NCI-H1417 treated with DMSO at 0.1 percent for 48 hours (cell line): ENCODE measurements around the gene RTRAF.

Source experiments
- DNase-seq: peaks from one replicate; lab custom pipeline; 2025; lab: John Stamatoyannopoulos, UW

Gene RTRAF

DNA sequence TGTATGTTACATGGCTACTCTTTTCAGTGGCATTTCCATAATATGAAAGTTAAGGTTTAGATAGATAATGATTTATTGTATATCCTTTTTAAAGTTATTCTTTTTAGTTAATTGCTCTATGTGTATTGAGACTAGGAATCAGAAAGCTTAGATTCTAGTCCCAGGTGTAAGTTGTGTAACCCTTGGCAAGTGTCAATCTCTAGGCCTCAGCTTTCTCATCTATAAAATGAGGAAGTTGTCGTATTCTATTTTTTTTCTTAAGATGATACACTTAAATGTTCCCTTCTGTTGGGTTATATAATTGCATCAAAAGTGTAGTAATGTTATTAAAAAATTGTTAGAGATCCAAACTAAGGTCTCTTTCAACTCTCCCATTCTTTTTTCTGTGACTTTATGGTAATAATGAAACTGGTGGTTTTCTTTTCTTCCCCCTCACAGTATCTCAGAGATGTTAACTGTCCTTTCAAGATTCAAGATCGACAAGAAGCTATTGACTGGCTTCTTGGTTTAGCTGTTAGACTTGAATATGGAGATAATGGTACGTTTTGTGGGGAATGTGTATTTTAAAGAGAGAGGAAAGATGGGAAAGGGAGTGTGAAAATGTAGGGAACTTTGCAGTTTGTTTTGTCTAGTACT lies 4.1 kb downstream of the RTRAF start:
- no peak for DNase-seq

DNA sequence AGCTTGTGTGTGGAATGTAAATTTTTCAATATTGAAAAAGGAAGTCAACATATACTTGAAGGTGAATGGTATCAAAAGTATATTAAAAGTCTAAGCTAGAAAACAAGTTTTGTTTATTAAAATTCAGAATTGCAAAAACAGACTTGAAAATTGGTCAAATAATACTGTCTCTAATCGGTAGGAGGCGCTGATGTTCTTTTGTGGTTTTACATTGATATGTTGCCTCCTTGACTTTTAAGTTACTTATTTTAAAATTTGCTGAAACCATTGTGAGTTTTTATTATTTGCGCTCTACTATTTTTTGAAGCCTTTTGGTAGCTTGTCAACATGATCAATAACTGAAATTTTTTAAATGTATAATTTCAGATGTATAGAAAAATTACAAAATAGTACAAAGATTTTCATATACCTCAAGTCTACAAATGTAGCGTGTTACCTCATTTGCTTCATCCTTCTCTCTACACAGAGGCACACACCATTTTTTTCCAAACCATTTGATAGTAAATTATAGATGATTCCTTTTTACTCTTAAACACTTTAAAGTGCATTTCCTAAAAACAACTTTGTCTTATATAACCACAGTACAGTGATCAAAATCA lies 6.9 kb downstream of the RTRAF start:
- DNase-seq: no peak

DNA sequence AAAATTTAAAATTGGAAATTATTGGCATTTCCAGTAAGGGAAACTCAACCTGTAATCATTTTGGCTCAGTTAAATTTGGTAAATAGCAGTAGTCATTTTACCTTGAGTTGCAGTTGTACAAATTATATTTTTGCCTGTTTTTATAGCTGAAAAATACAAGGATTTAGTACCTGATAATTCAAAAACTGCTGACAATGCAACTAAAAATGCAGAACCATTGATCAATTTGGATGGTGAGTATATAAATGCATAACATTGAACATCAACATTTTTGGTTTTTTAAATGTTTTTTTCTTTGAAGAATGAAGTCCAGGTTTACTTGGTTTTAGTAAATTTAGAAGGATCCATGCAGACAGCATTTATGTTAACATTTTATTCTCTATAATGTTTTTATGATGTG lies 9.0 kb downstream of the RTRAF start:
- DNase-seq: no peak

DNA sequence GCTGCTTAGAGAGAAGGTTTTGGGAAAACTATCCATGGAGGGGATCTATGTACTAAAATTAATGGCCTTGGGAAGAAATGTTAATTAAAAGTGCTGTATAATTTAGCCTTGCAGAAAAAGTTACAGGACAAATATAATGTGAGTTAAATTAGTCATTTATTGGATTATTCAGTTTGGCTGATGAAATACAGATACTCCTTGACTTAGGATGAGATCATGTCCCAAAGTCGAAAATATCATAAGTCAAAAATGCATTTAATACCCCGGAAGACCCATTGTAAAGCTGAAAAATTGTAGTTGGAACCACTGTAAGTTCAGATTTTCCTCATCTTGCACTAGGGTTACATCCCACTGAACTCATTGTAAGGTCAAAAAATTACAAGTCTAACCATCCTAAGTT lies 9.7 kb downstream of the RTRAF start:
- DNase-seq: no peak

DNA sequence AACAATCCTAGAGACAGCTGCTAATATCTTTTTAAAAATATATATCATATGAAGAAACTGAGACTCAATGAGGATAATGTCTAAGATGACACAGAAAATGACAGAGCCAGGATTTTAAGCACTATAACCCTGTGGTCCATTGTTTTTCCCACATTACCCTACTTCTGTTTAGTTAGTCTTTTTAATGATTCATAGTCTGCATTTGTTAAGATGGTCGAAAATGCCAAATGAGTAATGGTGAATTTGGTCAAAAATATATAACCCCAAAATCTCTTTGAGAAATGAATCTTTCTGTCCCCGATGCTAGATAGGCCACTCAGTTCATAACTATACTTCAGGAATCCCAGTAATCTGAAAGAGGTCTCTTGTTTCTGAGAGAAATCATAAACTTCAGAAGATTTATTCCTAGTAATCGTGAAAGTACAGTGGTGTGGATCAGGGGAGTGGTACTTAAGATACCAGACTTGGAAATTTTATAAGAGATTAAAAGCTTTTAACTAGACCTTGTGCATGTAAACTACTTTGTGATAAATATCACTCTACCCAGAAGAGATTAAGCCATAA lies 10.8 kb downstream of the RTRAF start:
- no peak for DNase-seq

DNA sequence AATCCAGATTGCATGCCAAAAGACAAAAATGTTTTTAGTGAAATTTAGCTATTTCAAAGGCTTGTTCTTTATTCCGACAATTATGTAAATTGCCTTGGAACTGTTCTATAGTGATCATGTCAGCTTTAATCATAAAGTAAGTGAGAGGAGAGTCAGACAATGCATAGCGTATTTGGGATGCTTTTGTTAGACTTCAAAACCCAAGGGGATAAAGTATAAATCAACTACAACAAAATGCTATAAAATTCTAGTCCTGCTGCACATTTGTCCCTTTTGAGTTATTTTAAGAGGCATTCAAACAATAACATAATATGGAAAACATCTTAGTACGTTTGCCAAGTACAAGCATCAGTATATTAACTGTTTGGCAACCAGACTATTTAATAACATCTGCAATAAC lies 11.3 kb downstream of the RTRAF start:
- no peak for DNase-seq

DNA sequence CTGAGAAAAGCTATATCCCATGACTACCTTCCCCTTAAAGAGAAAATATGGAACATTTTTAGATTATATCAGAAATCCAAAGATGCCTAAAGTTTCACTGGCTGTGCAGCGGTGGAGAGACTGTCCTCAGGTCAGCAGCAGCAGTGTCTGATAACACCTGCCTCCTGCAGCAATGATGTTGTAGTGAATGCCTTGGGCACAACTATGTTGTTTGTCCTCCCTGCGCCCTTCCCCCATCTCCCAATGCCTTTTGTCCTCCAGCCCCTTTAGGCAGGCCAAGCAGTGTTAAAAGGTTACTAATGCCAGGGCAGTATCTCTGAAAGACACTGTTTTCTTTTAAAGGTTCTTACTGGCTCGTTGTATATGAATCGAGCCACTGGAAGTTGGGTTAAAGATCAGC lies 13.2 kb downstream of the RTRAF start:
- DNase-seq: no peak

DNA sequence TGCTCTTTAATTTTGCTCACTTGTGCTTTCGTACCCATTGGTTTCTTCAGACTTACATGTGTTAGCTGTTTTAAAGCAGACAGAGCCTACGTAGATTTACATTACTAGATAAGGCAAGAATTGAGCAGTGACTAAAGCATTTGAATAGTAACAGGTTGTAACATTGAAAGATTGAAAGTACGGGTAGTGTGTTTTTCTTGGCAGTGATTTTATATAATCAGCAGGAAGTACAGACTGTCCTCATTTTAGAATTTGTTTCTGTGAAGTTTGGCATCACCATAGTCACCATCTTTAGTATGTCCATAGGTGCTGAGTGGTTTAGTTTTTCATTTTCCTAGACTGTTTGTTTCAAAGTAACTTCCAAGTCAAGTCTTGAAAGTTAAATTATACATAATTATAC lies 14.0 kb downstream of the RTRAF start:
- no peak for DNase-seq

DNA sequence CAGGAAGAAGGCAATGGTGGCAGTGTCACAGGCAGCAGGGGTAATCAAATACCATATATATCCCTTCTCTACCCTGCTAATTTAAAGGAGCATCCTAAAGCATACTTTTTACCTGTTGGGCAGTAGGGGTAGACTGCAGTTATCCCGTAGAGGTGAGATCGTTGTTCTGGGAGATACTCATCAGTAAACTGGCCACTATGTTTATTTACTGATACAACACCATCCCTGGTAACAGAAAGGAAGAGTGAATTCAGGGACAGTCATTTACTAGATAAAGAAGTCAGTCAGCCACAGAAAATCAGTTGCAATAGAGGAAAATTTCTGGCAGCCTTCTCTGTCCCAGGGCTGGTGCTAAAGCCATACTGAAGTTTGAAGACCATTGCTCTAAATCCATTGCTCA lies 16.3 kb downstream of the RTRAF start:
- DNase-seq: no peak

DNA sequence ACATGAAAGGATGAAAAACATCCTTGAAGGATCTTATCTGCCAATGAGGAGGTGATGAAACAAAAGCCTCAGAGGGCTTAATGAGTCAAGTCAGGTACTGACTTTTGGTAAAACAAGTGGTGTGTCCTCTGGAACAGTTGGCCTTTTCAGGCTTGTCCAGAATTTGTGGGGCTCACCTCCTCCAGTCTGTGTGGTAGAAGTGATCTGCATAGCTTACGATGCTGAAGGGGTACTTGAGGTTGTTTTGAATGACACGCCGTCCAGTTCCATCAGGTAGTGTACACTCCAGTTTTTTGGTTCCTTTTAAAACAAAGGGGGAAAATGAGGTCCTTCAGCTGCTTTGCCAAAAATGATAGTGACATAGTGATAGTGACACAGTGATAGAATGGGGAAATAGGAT lies 17.0 kb downstream of the RTRAF start:
- DNase-seq: no peak

DNA sequence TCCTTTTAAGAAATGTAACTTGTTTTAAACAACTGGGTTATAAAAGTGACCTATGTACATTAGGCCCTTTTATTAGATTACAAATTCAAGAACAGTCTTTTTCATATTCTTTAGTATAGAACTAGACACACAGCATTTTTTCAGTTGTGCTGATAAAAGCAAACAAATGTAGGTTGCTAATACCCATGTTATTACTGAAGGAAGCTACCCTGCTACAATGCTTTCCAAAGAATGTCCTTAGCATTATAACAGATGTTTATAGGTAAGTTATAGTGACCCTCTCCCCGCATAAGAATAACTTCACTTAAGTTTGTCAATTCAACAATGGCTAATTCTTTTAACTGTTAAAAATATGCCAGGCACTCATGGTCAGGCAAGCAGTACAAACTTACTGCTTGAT lies 17.9 kb downstream of the RTRAF start:
- no peak for DNase-seq

DNA sequence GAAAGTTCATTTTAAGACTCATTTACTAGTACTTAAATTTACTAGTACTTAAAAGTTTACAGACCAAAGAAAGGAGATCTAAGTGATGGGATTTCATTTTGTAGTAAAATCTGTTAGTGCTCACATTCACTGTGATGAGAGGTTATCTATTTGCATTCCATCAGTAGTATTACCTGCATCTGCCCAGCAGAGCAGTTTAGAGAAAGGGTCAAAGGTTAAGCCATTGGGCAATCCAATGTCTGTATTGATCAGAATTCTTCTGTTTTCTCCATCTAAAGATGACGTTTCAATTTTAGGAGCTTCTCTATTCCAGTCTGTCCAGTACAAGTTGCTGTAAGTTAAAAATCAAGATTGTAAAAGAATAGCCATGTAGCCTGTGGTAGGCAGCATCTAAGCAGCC lies 18.3 kb downstream of the RTRAF start:
- no peak for DNase-seq

DNA sequence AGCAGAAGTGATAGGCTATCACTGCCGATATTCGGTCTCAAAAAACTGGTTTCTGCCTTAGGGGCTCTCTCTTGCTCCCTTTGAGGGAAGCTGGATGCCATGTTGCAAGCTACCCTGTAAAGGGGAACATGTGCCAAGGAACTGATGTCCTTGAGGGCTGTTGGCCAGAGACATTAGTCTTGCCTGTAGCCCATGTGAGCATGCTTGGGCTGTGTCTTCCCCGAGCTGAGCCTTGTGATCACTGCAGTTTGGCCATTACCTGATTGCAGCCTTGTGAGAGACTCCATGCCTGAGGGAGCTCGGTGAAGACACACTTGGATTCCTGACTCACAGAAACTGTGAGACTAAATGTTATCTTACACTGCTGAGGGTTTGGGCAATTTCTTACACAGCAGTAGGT lies 18.8 kb downstream of the RTRAF start:
- DNase-seq: no peak

DNA sequence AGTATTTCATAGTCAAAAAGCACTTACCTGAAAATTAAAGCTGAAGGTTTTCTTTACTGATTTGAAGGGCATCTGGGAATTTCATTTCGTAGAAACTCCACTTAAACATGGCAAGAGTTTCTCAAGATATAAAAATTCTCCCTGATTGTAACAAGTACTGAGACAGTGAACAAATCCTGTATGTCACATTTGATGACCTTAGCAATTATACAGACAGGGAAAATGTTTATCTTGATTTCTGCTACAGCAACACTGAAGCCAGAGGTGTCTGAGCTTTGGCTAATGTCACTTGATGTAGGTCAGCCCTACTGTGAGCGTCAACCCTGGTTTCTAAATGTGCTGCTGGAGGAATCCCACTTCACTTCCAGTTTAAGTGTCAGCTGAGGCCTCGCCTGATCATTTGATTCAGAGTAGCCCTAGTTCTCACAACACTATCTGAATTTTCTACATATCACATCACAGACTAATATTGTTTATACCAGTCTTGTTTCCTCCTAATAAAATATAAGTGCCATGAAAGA lies 20.9 kb downstream of the RTRAF start:
- DNase-seq: no peak

DNA sequence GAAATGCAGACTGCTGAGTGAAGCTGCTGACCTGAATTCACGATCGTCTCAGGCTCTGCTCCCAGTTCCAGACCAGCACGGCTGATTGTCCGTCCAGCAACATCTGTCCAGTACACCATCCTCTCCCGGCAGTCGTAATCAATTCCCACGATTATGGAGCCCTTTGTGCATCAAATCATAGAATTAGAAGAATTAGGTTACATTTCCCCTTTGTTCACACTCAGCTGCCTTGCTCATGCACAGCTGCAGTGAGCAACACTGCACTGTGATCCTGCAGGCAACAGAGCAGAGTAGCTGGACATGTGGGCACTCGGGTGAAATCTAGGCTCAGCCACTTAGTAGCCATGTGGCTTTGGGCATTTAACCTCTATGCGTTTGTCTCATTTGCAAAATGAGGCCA lies 22.2 kb downstream of the RTRAF start:
- no peak for DNase-seq

DNA sequence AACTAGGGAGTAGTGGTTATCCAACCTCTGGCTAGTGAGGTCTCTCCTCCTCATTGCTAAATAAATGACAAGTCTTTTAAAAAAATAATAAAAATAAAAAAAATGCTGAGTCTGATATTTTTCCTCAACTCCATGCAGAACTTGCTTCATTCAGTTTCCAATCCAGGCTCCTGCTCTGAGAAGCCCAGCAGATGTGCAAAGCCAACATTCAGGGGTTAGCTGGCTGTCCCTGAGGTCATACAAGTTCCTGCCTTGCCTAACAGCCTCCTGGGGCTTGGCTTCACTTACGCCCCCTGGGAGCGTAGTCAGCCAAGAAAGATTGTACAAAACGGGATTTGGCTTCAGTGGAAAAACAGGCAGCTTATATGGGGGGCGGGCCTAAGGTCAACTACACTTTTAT lies 23.3 kb downstream of the RTRAF start:
- no peak for DNase-seq

DNA sequence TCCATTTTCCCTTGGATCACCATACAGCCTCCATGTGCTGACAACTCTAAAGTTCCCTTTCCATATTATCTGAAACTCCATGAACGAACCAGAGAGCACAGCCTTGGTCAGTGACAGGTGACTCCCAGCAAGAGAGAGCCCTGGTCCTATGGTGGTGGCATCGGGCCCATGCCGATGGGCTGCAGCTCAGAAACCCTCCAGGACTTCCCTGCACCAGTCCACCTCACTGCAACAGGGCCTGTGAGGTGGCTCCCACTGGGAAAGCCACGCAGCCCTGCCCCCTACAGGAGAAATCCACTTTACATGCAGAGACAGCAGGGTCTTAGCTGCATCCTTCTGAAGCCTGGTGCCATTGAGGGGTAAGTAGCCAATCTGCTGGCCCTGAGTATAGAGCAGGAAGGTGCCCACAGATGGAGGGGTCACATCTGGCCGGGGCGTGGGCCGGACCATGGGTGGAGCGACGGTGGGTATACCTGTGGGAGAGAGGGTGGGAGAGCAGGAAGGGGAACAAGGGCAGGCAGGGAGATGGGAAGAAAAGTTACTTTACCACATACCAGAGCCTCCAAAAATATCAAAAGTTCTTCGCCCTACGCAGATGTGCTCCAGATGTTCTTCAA lies 24.7 kb downstream of the RTRAF start:
- no peak for DNase-seq

DNA sequence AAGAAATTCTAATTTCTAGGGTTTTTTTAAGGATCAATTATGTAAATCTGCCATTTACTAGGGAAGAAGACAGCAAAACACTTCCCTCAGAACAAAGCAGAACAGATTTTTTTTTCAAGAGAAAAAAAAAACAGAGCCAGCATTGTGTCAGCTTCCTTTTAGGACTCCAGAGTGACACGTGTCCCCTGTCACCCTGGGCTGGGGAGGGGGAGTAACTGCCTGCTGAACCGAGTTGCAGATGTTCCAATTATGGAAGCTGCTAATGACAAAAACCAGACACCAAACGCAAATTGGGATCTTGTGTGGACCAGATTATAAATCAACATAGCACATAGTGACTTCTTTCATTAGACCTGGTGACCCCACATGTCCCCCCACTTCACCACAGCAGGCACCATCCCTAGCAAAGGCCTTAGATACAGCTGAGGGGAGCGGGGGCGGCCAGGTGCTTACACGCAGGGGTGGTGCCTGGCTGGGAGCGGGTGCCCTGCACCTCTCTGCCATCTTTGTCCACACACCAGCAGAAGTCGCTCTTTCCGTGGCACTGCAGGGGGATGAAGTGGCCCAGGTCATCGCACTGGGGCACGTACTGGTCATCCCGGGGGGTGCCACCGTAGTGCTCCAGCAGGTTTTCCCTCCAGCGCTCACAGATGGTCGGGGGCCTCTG lies 25.4 kb downstream of the RTRAF start:
- no peak for DNase-seq

DNA sequence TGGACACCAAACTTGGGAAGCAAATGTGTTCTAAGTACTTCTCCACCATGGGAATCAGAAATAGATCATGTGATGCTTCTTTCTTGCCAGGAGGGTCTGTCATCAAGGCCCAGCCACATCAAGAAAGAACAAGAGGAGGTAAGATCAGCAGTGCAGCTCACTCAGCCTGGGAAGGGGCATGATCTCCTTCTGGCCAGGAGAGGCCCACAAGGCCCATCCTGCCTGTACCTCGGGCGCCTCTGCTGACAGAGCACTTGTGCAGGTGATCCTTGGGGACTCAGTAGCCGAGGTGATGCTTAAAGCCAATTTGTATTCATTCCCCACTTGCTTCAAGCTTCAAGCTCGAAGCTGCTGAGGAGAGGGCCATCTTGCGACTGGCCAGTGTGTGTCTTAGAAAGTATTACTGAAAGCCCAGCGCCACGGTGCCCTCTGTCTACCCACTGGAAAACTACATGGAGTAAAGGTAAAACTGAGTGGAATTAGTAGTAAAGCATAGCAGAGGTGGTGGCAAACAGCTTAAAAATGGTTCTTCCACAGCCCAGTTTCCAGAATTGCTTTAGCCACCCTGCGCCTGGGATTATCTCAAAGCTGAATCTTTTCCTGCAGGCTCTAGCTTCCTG lies 26.2 kb downstream of the RTRAF start:
- DNase-seq: no peak

DNA sequence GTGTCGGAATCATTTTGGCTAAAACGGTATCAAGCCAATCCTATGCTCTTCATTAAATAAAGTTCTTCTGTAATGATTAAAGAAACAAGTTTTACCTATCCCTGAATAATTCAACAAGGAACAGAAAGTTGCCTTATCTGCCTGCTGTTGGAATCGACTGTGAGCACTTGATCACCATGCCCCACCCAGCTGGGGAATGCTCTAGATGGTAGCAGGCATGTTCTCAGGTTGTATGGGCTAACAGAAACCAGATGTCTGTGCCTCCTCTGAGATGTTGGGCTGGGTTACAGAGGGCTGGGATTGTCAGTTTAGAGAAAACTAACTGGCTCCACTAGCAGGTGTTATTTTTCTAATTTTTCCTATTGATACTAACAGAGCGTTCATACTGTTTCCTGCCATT lies 28.9 kb downstream of the RTRAF start:
- no peak for DNase-seq

DNA sequence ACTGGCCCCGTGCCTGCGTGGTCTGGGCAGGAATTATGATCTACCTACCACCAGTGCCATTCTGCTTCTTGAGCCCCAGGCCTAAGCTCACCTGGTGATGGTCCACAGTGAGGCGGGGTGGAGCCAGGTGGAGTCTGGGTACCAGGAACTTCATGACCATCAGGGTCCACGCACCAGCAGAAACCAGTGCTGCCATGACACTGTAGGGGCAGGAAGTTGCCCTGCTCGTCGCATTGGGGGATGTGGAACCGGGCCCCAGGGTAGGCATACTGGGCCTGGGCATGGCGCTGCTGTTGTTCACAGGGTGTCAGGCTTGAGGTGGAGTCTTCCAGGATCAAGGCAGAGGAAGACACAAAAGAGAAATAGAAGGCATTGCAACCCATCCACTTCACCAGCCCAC lies 29.6 kb downstream of the RTRAF start:
- no peak for DNase-seq

DNA sequence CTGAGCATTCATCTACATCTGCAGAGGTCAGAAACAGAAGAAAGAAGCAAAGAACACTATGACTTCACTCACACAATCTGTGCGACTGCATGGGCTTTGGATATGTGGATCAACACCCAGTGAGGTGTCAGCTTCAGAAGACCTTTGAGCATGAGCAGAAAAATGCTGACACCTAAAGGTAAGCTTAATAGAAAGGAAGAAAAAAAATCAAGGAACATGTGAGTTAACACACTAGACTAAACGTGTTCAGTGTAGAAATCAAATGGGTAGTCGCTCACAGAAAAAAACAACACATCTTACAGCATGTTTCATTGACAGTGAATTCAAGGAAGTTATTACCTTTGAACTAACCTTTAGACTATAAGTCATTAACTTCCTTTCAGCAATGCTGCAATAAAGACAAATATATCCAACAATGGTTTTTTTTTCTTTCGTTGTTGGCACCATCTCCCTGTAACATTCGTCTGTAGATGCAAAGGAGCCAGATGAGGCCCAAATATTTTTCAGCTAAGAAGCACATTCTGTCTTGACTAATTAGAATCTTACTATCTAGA lies 30.9 kb downstream of the RTRAF start:
- no peak for DNase-seq
